Measurements from ENCODE around the gene INS. TPM values are rescaled to one million over a fixed set of nuclear protein-coding genes. Genes with fewer than 3 reads are reported as not detected.

Gene INS
- polyA plus RNA-seq, 2 of the 4 experiments (the other 2 are of a cell fraction) = not detected

DNA sequence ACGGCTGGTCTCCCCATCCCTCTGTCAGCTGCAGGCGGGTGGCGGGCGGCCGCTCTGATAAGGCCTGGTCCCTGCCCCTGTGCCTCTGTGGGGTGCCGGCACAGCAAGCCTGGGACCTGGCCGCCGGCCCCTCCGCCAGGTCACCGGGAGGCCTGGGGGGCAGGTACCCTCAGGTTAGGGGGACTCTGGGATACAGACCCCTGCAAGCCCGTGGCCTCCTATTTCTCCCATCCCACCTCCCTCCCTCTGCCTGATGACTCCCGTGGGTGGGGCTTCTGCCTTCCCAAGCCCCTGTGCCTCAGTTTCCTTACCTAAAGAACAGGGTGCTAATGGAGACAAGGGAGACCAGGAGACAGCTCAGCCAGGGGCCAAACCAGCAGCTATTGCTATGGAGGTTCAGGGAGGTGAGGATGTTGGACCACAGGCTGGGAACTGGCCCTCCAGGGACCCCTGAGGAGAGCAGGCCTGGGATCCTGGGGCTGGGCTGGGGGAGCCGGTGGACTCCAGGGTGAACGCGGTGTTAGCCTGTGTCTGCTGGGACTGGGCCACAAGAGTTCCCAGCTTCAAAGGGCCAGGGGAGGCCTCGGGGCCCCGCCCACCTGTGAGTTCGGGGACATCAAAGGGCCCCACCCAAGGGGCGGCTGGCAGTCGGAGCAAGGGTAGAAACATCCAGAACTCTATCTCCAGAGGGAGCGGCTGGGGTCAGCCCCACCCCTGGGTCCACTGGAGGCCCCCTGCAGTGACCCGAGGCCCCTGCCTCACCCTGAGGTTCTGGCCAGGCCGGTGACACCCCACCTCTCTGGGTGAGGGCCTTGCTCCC lies 42.6 kb upstream of the INS start:
- Histone ChIP-seq H3K27ac (no peak overlapping the region), H3K4me3 (no peak overlapping the region), H3K9me3 (no peaks in the 10 kb centered on the region), H3K4me1 (no peaks in the 10 kb centered on the region), H3K4me2 (no peak overlapping the region)
- POLR2A ChIA-PET = no interaction called here
- ATAC-seq = no peak
- 75% methylated on average over 15 of the region's 23 CpGs for WGBS (ENCODE audit: missing lambda C conversion rate)
- no peak for FAIRE-seq
- TF ChIP-seq GATA3 (IDR thresholded peaks at IDR 0.05; ENCODE audit: borderline replicate concordance) = no peak
- no peak for TF ChIP-seq ESRRA (IDR thresholded peaks at IDR 0.05; ENCODE audit: borderline replicate concordance, low read length)
- no peak for TF ChIP-seq KDM5A (IDR thresholded peaks at IDR 0.05)
- no peak for TF ChIP-seq PBX3 (IDR thresholded peaks at IDR 0.05)
- TF ChIP-seq HOXA7 (CRISPR knock-in tag; IDR thresholded peaks at IDR 0.05) = no peak
- no peak for TF ChIP-seq ZC3H11A (IDR thresholded peaks at IDR 0.05)
- TF ChIP-seq MAFK (IDR thresholded peaks at IDR 0.05; ENCODE audit: partially characterized antibody) = no peak
- TF ChIP-seq EHF (CRISPR knock-in tag; IDR thresholded peaks at IDR 0.05) = no peak
- TF ChIP-seq KDM1A (IDR thresholded peaks at IDR 0.05; ENCODE audit: low read depth) = no peak
- no peak for TF ChIP-seq MAZ (IDR thresholded peaks at IDR 0.05; ENCODE audit: borderline replicate concordance, low read depth, low read length)
- no peak for TF ChIP-seq FOSB (CRISPR knock-in tag; IDR thresholded peaks at IDR 0.05)
- TF ChIP-seq HES2 (IDR thresholded peaks at IDR 0.05) = no peak
- no peak for TF ChIP-seq HEYL (CRISPR knock-in tag; IDR thresholded peaks at IDR 0.05)
- TF ChIP-seq CEBPB (IDR thresholded peaks at IDR 0.05) = no peak
- no peak for TF ChIP-seq NFE2L2 (conservative IDR thresholded peaks at IDR 0.05; ENCODE audit: low read length)
- TF ChIP-seq HDAC2 (IDR thresholded peaks at IDR 0.05) = no peak
- no peak for TF ChIP-seq CHD4 (IDR thresholded peaks at IDR 0.05; ENCODE audit: borderline replicate concordance)
- CTCF ChIA-PET = interaction anchor here (0.9 to 7.5 kb wide), 6 partner anchors 8 to 217 kb away, joined by 3 to 138 read pairs (median 6); partner anchors contain the start of genes C11orf21 and TSPAN32
- no peak for DNase-seq (ENCODE audit: low read depth in 1 of 2, low spot score in 1 of 2)

DNA sequence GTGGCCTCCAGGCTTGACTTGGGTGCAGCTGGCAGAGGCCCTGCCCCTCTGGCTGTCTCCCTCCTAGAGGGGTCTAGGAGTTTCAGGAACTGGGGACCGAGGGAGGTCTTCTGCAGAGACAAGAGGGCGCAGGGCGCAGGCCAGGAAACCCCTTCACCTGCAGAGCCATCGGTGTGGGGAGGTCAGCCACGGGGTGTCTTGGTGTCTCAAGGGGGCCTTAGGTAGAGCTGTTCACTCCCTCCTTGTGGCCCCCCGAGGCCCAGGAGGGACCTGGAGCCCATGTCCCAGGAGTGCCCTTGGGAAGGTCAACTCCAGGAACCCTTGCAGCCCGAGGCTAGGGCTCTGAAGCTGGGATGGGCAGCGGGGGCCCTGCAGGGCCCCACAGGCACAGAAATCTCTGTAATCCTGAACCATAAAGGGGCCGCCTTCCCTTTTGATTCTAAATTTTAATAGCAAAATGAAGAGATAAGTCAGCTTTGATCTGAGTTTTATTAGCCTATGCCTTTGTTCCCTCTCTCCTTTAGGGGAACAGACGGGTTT lies 42.0 kb upstream of the INS start:
- no peak overlapping the region for H3K4me3 ChIP-seq
- H3K4me1 ChIP-seq = no peaks in the 10 kb centered on the region
- no peak overlapping the region for H3K4me2 ChIP-seq
- POLR2A ChIA-PET = no interaction called here
- FAIRE-seq (no peak), ATAC-seq (no peak), DNase-seq (ENCODE audit: low read depth in 1 of 2, low spot score in 1 of 2) (no peak)
- H3K9me3 ChIP-seq = no peaks in the 10 kb centered on the region
- WGBS (ENCODE audit: missing lambda C conversion rate) = 71% methylated on average over 9 of the region's 10 CpGs
- H3K27ac ChIP-seq = no peak overlapping the region
- CTCF ChIA-PET = interaction anchor here (1.5 to 7.5 kb wide), 4 partner anchors 10 to 218 kb away, joined by 3 to 138 read pairs (median 12); partner anchors contain the start of genes C11orf21 and TSPAN32
- no peak for TF ChIP-seq ESRRA (IDR thresholded peaks at IDR 0.05; ENCODE audit: borderline replicate concordance, low read length)
- no peak for TF ChIP-seq FOXS1 (CRISPR knock-in tag; IDR thresholded peaks at IDR 0.05)
- TF ChIP-seq, protein P1, sequence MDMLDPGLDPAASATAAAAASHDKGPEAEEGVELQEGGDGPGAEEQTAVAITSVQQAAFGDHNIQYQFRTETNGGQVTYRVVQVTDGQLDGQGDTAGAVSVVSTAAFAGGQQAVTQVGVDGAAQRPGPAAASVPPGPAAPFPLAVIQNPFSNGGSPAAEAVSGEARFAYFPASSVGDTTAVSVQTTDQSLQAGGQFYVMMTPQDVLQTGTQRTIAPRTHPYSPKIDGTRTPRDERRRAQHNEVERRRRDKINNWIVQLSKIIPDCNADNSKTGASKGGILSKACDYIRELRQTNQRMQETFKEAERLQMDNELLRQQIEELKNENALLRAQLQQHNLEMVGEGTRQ (IDR thresholded peaks at IDR 0.05) = no peak
- TF ChIP-seq POLR2AphosphoS2 (conservative IDR thresholded peaks at IDR 0.05; ENCODE audit: low read length) = no peak
- no peak for TF ChIP-seq HMGXB4 (CRISPR knock-in tag; IDR thresholded peaks at IDR 0.05; ENCODE audit: borderline replicate concordance)
- TF ChIP-seq FOSL2 (IDR thresholded peaks at IDR 0.05) = no peak
- TF ChIP-seq FOSL2 (CRISPR knock-in tag; IDR thresholded peaks at IDR 0.05) = no peak
- no peak for TF ChIP-seq MAX (IDR thresholded peaks at IDR 0.05)
- no peak for TF ChIP-seq ZNF302 (CRISPR knock-in tag; IDR thresholded peaks at IDR 0.05)
- no peak for TF ChIP-seq NR3C1 (IDR thresholded peaks at IDR 0.05)
- TF ChIP-seq, protein P2, sequence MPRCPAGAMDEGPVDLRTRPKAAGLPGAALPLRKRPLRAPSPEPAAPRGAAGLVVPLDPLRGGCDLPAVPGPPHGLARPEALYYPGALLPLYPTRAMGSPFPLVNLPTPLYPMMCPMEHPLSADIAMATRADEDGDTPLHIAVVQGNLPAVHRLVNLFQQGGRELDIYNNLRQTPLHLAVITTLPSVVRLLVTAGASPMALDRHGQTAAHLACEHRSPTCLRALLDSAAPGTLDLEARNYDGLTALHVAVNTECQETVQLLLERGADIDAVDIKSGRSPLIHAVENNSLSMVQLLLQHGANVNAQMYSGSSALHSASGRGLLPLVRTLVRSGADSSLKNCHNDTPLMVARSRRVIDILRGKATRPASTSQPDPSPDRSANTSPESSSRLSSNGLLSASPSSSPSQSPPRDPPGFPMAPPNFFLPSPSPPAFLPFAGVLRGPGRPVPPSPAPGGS (IDR thresholded peaks at IDR 0.05) = no peak
- TF ChIP-seq REST (IDR thresholded peaks at IDR 0.05) = no peak

Measured in A549 (cell line).